Suppressor macrophage treated with lipopolysaccharide for 4 hours (primary cell): Measurements from ENCODE around the gene CGB3.
"Not testable (repeated sequence)": the region's sequence is repeated elsewhere in the genome, so short reads cannot be mapped to it uniquely, and the experiment has no call there.

Experiments
- DNase-seq: peaks from one replicate; pipeline ENCODE4 v3.0.0-alpha.2; 2020

CGB3 gene

DNA sequence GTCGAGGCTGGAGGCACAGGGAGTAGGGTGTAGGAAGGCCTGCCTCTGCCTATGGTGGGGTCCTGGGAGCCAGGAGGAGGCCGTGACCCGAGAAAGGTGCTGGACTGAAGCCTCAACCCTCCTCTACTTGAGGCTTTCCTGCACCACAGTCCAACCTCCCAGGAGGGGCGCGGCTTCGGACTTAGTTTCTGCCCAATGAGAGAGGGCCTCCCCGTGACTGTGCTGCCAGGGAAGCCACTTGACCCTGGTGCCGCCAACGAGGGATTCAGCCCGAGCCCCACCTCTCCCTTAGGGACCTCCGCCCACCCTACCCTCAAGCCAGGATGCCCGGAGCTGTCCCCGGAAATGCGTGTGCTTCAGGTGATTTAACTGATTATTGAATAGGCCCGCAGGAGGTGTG lies at the start of gene CGB3:
TSS of gene CGB3 (minus strand) at position 101 of the 400 bp plus-strand sequence. CDS start 362 bp downstream, outside the sequence.
- DNase-seq = not testable (repeated sequence)

DNA sequence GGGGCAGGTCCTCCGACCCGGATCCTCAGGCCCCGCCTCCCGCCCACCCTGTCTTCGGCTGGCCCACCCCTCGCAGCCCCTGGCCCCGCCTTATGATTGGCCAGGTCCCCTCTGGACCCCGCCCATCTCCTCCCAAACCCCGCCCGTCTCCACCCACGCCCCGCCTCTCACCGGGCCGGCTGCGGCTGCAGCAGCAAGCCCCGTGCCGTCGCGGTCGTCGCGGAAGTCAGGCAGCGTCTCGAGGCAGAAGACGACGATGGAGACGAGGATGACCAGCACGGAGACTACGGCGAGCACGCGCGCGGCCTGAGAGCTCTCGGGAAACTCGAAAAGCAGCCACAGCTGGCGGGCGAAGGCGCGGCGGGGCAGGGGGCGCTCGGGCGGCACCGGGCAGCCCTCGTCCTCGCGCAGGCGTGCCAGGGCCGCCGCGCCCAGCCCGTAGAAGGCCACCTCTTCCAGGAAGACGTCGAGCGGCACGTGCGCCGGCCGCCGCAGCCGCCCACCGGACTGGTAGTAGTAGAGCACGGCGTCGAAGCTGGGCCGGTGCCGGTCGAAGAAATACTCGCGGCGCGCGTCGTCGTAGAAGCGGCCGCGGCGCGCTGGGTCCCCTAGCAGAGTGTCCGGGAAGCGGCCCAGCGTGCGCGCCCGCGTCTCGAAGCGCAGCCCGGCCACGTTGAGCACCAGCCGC lies 47.9 kb upstream of the CGB3 start:
- no peak for DNase-seq

DNA sequence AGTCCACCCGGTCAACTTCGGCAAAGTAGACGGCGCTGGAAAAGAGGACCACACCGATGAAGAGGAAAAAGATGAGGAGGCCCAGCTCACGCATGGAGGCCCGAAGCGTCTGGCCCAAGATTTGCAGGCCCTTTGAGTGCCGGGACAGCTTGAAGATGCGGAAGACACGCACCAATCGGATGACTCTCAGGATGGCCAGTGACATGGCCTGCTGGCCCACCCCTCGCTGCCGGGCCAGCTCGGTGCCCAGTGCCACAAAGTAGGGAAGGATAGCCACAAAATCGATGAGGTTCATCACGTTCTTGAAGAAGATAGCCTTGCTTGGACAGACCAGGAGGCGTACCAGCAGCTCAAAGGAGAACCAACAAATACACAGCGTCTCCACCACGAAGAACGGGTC lies 46.3 kb upstream of the CGB3 start:
- no peak for DNase-seq

DNA sequence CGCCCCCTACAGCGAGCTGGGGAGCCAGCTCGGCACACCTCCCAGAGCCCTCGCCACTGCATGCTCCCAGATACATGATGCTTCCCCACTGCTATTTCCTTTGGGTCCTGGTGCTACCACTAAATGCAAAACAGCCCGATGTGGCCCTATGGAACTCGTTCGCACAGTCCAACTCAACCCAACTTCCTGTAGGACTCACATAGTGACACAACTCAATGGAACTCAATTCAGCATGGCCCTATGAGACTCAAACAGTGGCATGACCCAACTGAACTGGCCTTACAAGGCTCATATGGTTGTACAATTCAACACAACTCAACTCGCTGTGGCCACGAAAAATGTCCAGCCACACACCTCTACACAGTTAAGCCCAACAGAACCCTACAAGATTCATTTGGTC lies 44.9 kb upstream of the CGB3 start:
- DNase-seq = no peak

DNA sequence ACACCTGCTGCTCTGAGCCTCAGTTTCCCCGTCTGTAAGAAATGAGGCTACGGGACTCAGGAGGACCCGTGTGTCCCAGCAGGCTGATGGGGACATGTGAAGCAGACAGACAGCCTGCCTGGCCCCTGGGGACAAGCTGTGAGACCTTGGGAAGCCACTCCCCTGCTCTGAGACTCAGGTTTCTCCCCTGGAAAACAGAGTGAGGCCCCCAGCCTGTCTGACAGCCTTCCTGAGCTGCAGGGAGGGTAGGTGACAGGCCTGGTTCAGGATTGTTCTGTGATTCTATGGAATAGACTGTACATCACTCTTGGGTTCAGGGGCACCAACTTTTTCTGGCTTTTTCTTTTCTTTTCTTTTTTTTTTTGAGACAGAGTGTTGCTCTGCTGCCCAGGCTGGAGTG lies 43.4 kb upstream of the CGB3 start:
- no peak for DNase-seq

DNA sequence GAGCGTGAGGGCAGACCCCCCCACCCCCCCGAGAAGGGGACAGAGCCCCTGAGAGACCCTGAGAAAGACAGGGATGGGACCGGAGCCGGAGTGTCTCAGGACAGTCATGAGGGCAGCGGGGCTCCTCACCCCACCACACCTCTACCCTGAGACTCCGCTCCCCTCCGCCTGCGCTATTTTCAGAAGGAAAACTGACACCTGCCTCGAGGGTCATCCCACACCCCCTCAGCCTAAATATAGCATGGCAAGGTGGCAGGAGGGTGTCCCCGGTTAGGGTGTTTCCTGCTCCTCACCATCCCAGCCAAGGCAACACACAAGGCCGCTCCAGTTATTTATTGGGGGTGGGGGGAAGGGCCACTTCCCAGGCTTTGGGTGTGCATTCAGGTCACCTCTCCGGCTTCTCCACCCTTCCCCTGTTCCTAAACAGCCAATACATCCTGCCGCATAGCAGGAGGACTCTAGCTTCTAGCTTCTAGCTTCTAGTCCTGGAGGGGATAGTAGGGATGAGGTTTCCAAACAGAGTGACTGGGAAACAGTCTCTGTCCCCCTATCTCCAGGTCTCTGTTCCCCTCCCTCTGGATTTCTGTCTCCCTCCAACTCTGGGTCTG lies 41.9 kb upstream of the CGB3 start:
- DNase-seq = no peak

- DNase-seq = no peak
Measured at GRCh38 chr19:49064768-49065611, 40.9 kb upstream of the CGB3 start, which contains the start of gene NTF4. NTF4 (minus strand) TSS chr19:49064818; CDS start chr19:49061997, 2,821 bp downstream.

DNA sequence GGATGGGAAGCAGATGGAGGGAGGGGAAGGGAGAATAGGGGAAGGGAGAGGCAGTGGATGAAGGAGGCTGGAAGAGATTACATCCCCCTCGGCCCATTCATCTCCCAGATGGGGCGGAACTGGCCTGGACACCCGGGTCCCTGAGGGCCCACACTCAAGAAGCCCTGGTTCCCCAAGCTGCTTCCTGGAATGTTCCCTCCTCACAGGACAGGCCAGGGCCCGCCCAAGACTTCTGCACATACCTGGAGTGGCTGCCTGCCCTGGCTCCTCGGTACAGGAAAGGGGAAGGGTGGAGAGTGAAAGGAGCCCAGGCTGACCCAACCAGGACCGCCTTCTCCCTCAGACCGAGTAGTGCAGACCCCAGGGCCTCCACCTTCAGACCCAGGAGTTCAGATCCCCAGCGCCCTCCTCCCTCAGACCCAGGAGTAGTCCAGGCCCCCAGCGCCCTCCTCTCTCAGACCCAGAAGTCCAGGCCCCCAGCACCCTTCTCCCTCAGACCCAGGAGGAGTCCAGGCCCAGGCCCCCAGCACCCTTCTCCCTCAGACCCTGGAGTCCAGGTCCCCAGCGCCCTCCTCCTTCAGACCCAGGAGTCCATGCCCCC lies 40.0 kb upstream of the CGB3 start:
- DNase-seq = no peak

DNA sequence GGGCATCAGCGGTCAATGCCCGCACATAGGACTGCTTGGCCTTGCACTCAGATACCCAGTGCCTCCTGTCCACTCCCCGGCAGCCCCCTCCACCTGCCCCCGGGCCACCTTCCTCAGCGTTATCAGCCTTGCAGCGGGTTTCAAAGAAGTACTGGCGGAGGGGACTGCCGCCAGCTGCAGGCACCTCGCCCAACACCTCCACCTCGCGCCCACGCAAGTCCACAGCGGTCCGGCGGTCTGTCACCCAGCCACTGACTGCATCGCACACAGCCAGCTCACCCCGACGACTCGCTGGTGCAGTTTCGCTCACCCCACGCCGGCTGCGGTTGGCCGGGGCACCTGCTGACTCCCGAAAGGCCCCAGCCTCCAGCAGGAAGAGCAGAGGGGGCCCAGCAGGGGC lies 37.3 kb upstream of the CGB3 start:
- no peak for DNase-seq

- DNase-seq = no peak
Measured at GRCh38 chr19:49061000-49061399, 36.9 kb upstream of the CGB3 start.

GRCh38 chr19:49059053-49059452 lies 34.9 kb upstream of the CGB3 start:
- DNase-seq = no peak

GRCh38 chr19:49058562-49058961 lies 34.4 kb upstream of the CGB3 start:
- DNase-seq = no peak

DNA sequence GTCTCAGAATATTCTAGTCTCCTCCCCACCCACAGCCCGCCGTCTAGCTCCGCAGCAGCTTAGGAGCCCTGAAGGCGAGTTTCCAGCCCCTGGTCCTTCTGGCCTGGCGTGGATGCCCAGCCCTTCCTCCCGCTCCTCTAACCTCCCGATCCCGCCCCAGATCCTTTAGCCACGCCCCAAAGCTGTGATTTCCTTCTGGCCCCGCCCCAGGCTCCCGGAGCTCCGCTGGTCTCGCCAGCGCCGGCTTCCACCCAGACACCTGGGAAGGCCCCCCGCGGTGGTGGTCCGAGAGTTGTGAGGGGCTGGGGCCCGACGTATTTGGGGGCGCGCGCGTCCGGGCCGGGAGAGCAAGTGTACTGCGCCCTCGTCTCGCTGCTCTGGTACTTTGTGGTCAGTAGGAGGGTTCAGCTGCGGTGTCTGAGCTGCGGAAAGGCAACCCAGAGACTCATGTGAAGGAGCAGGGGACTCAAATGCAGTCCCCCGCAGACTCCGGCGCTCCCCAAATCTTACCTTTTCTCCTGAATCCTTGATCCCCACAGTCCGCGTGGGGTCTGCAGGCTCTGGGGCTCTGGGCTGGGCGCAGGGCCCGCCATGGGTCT lies 33.6 kb upstream of the CGB3 start, which contains the start of gene CGB7:
TSS of gene CGB7 (minus strand) at position 114 of the 599 bp plus-strand sequence. CDS start 2,374 bp downstream, outside the sequence.
- peak; percentile 63 for DNase-seq

GRCh38 chr19:49056902-49057596 lies 32.9 kb upstream of the CGB3 start:
- not testable (repeated sequence) for DNase-seq

- peak; percentile 53 for DNase-seq
Measured at GRCh38 chr19:49056101-49056901, 32.2 kb upstream of the CGB3 start.

- DNase-seq = not testable (repeated sequence)
Measured at GRCh38 chr19:49050376-49051033, 26.4 kb upstream of the CGB3 start.

- not testable (repeated sequence) for DNase-seq
Measured at GRCh38 chr19:49049834-49050233, 25.7 kb upstream of the CGB3 start.

- not testable (repeated sequence) for DNase-seq
Measured at GRCh38 chr19:49049011-49049410, 24.9 kb upstream of the CGB3 start, which contains the start of gene CGB8. CGB8 (minus strand) TSS chr19:49049111; CDS start chr19:49048739, 372 bp downstream.

DNA sequence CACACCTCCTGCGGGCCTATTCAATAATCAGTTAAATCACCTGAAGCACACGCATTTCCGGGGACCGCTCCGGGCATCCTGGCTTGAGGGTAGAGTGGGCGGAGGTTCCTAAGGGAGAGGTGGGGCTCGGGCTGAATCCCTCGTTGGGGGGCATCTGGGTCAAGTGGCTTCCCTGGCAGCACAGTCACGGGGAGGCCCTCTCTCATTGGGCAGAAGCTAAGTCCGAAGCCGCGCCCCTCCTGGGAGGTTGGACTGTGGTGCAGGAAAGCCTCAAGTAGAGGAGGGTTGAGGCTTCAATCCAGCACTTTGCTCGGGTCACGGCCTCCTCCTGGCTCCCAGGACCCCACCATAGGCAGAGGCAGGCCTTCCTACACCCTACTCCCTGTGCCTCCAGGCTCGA lies 19.4 kb upstream of the CGB3 start, which contains the start of gene CGB5:
TSS of gene CGB5 (plus strand) at position 301 of the 400 bp plus-strand sequence. CDS start 362 bp downstream, outside the sequence.
- not testable (repeated sequence) for DNase-seq

GRCh38 chr19:49042666-49043065 lies 18.5 kb upstream of the CGB3 start:
- DNase-seq = not testable (repeated sequence)
